Trophoblast cell (in vitro differentiated cells and primary cell): ENCODE measurements around the gene NTSR1.

Experiments
- DNase-seq, 2 donors: peaks; one replicate each; pipeline ENCODE4 v3.0.0-alpha.2; 2016
- H2AFZ ChIP-seq: 2 replicates; pipeline ENCODE4 v1.6.1; 2013; ENCODE audit warnings: low read length, moderate library complexity, mild to moderate bottlenecking; ENCODE audit not compliant: insufficient read depth, poor library complexity
- H2AK5ac ChIP-seq: 2 replicates; pipeline ENCODE4 v1.6.1; 2013; ENCODE audit warnings: mild to moderate bottlenecking, low read length
- H2BK120ac ChIP-seq: 2 replicates; pipeline ENCODE4 v1.6.1; 2013; ENCODE audit warnings: low read length, mild to moderate bottlenecking, moderate library complexity; ENCODE audit not compliant: insufficient read depth, poor library complexity
- H2BK12ac ChIP-seq: 2 replicates; pipeline ENCODE4 v1.6.1; 2013; ENCODE audit warnings: mild to moderate bottlenecking, low read length, moderate library complexity
- H2BK5ac ChIP-seq: 2 replicates; pipeline ENCODE4 v1.6.1; 2013; ENCODE audit warnings: low read length, low read depth, moderate library complexity, mild to moderate bottlenecking; ENCODE audit not compliant: poor library complexity
- H3K14ac ChIP-seq: 2 replicates; pipeline ENCODE4 v1.6.1; 2013; ENCODE audit warnings: mild to moderate bottlenecking, low read length
- H3K18ac ChIP-seq: 2 replicates; pipeline ENCODE4 v1.6.1; 2013; ENCODE audit warnings: mild to moderate bottlenecking, low read length
- H3K23ac ChIP-seq: 2 replicates; pipeline ENCODE4 v1.6.1; 2013; ENCODE audit warnings: low read length
- H3K27ac ChIP-seq: 2 replicates; pipeline ENCODE4 v1.5.1; 2013; ENCODE audit warnings: low read depth, mild to moderate bottlenecking, inconsistent platforms, low read length, moderate library complexity
- H3K27me3 ChIP-seq: 2 replicates; pipeline ENCODE4 v1.6.1; 2013; ENCODE audit warnings: inconsistent platforms, mild to moderate bottlenecking, low read length, moderate library complexity; ENCODE audit not compliant: insufficient read depth
- H3K36me3 ChIP-seq, 2 experiments: 1 replicate in 1 of 2; 2 replicates in 1 of 2; pipeline ENCODE4 v1.6.1; 2013; ENCODE audit warnings: low read length in 2 of 2, mild to moderate bottlenecking in 2 of 2, moderate library complexity in 1 of 2; ENCODE audit not compliant: insufficient read depth in 2 of 2, control insufficient read depth in 1 of 2
- H3K4ac ChIP-seq: 2 replicates; pipeline ENCODE4 v1.6.1; 2013; ENCODE audit warnings: low read depth, mild to moderate bottlenecking, low read length, moderate library complexity
- H3K4me1 ChIP-seq, 2 experiments: 1 replicate in 1 of 2; 2 replicates in 1 of 2; pipeline ENCODE4 v1.6.1; 2013; ENCODE audit warnings: low read length in 2 of 2, mild to moderate bottlenecking in 2 of 2, moderate library complexity in 1 of 2; ENCODE audit not compliant: insufficient read depth in 2 of 2, control insufficient read depth in 1 of 2
- H3K4me2 ChIP-seq: 2 replicates; pipeline ENCODE4 v1.6.1; 2013; ENCODE audit warnings: inconsistent platforms, mild to moderate bottlenecking, low read length, moderate library complexity
- H3K4me3 ChIP-seq: 2 replicates; pipeline ENCODE4 v1.5.1; 2013; ENCODE audit warnings: mild to moderate bottlenecking, low read depth, low read length, inconsistent platforms
- H3K79me1 ChIP-seq: one replicate; pipeline ENCODE4 v1.6.1; 2013; ENCODE audit warnings: low read length
- H3K79me2 ChIP-seq: 2 replicates; pipeline ENCODE4 v1.6.1; 2013; ENCODE audit warnings: low read length, mild to moderate bottlenecking; ENCODE audit not compliant: control insufficient read depth, insufficient read depth, poor library complexity
- H3K9ac ChIP-seq: 2 replicates; pipeline ENCODE4 v1.6.1; 2013; ENCODE audit warnings: mild to moderate bottlenecking, low read length
- H3K9me3 ChIP-seq: 2 replicates; pipeline ENCODE4 v1.6.1; 2013; ENCODE audit warnings: low read depth, mild to moderate bottlenecking, control low read depth, inconsistent platforms, low read length; ENCODE audit not compliant: insufficient read depth
- H4K12ac ChIP-seq: 2 replicates; pipeline ENCODE4 v1.6.1; 2013; ENCODE audit warnings: low read depth, mild to moderate bottlenecking, low read length, moderate library complexity
- H4K8ac ChIP-seq: 2 replicates; pipeline ENCODE4 v1.6.1; 2013; ENCODE audit warnings: low read depth, mild to moderate bottlenecking, low read length, moderate library complexity
- H4K91ac ChIP-seq: one replicate; pipeline ENCODE4 v1.6.1; 2013; ENCODE audit warnings: low read depth, mild to moderate bottlenecking, low read length, moderate library complexity
- WGBS: extraction: QIAGEN DNeasy Blood & Tissue Kit; methylation state at CpG from one replicate; pipeline ENCODE4 v1.1.7; 2013; ENCODE audit warnings: missing lambda C conversion rate; ENCODE audit not compliant: insufficient read length, insufficient coverage; ENCODE audit errors: extremely low coverage; 5-methylcytosine and 5-hydroxymethylcytosine counted together

The NTSR1 gene

GRCh38 chr20:62668441-62669027 is 40.1 kb upstream of the NTSR1 start:
- H3K14ac ChIP-seq: no peak overlapping the region
- no peak overlapping the region for H4K8ac ChIP-seq
- H2BK5ac ChIP-seq: no peak overlapping the region
- H3K79me1 ChIP-seq: no peaks in the 10 kb centered on the region
- no peaks in the 10 kb centered on the region for H3K9me3 ChIP-seq
- no peak overlapping the region for H2AFZ ChIP-seq
- no peaks in the 10 kb centered on the region for H3K79me2 ChIP-seq
- H3K36me3 ChIP-seq: no peaks in the 10 kb centered on the region
- peak; percentile 56 to 79 for DNase-seq
- no peaks in the 10 kb centered on the region for H3K4me1 ChIP-seq
- WGBS: no CpG with 5 or more reads among the region's 13 CpGs
- H3K27me3 ChIP-seq: no peaks in the 10 kb centered on the region
- H3K4me2 ChIP-seq: no peak overlapping the region
- H3K4ac ChIP-seq: no peak overlapping the region
- no peak overlapping the region for H3K4me3 ChIP-seq
- H3K18ac ChIP-seq: no peak overlapping the region
- no peak overlapping the region for H2BK12ac ChIP-seq
- no peak overlapping the region for H4K91ac ChIP-seq
- no peak overlapping the region for H2AK5ac ChIP-seq
- H3K27ac ChIP-seq: no peak overlapping the region
- H4K12ac ChIP-seq: no peak overlapping the region
- H3K9ac ChIP-seq: no peak overlapping the region
- no peak overlapping the region for H3K23ac ChIP-seq
- no peak overlapping the region for H2BK120ac ChIP-seq

DNA sequence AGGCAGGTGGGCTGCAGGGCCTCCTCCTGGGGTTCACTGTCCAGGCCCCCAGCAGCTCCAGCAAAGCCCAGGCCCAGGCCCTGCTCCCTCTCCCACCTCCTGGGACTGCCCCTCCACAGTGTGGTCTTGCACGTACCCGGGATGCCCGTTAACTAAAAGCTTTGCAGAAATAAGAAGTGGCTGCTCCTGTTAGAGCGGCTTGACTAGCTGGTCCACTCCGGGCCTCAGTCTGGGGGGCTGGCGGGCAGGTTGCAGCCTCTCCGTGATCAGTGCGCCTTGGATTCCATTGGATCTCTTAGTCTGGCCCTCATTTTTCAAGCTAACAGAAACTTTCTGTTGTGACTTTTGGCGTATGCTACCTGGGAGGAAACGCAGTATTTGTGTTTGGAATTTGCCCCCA is 39.4 kb upstream of the NTSR1 start:
- H3K18ac ChIP-seq: no peak overlapping the region
- no peak overlapping the region for H4K12ac ChIP-seq
- no peak overlapping the region for H2BK12ac ChIP-seq
- H3K4me2 ChIP-seq: no peak overlapping the region
- no peak overlapping the region for H2BK120ac ChIP-seq
- no peak overlapping the region for H3K27ac ChIP-seq
- H3K79me2 ChIP-seq: no peaks in the 10 kb centered on the region
- no peaks in the 10 kb centered on the region for H3K27me3 ChIP-seq
- no peak overlapping the region for H3K4ac ChIP-seq
- no peak overlapping the region for H2AK5ac ChIP-seq
- H2BK5ac ChIP-seq: no peak overlapping the region
- H3K4me3 ChIP-seq: no peak overlapping the region
- H3K23ac ChIP-seq: no peak overlapping the region
- no peaks in the 10 kb centered on the region for H3K36me3 ChIP-seq
- no peak overlapping the region for H4K8ac ChIP-seq
- no peaks in the 10 kb centered on the region for H3K4me1 ChIP-seq
- WGBS: no CpG with 5 or more reads among the region's 10 CpGs
- H2AFZ ChIP-seq: no peak overlapping the region
- H3K9me3 ChIP-seq: peaks cover 1% of the 10 kb centered on the region
- H3K9ac ChIP-seq: no peak overlapping the region
- no peak for DNase-seq
- no peak overlapping the region for H4K91ac ChIP-seq
- no peaks in the 10 kb centered on the region for H3K79me1 ChIP-seq
- H3K14ac ChIP-seq: no peak overlapping the region

DNA sequence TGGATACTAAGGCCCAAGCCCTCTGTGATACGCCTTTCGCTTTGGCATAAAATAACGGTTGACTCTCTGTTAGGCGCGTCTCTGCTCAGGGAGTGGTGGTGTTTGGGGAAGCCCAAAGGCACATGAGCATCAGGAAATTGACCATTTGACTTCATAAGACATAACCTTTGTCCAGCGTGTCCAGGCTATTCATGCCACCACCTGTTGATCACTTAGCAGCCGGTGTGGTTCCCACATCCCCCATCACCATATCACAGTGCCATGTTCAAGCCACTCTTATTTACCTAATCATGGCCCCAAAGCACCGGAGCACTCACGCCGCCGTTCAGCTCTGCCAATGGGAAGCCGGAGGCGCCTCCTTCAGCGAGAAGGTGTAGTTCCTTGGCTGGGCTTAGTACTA is 38.5 kb upstream of the NTSR1 start:
- no peak overlapping the region for H3K23ac ChIP-seq
- H3K9me3 ChIP-seq: peaks cover 1% of the 10 kb centered on the region
- no peak overlapping the region for H3K9ac ChIP-seq
- no peak overlapping the region for H3K4me2 ChIP-seq
- H3K14ac ChIP-seq: no peak overlapping the region
- no peak overlapping the region for H2BK5ac ChIP-seq
- H3K79me2 ChIP-seq: no peaks in the 10 kb centered on the region
- no peak overlapping the region for H3K27ac ChIP-seq
- H3K36me3 ChIP-seq: no peaks in the 10 kb centered on the region
- no peak overlapping the region for H2BK12ac ChIP-seq
- H3K79me1 ChIP-seq: no peaks in the 10 kb centered on the region
- DNase-seq: no peak
- H3K4me3 ChIP-seq: no peak overlapping the region
- H4K8ac ChIP-seq: no peak overlapping the region
- WGBS: no CpG with 5 or more reads among the region's 14 CpGs
- H2AK5ac ChIP-seq: no peak overlapping the region
- H2BK120ac ChIP-seq: no peak overlapping the region
- no peak overlapping the region for H3K18ac ChIP-seq
- no peak overlapping the region for H3K4ac ChIP-seq
- H2AFZ ChIP-seq: no peak overlapping the region
- no peak overlapping the region for H4K12ac ChIP-seq
- H4K91ac ChIP-seq: no peak overlapping the region
- H3K4me1 ChIP-seq: no peaks in the 10 kb centered on the region
- no peaks in the 10 kb centered on the region for H3K27me3 ChIP-seq

- Histone ChIP-seq H3K4ac (no peak overlapping the region), H3K27me3 (no peaks in the 10 kb centered on the region), H4K91ac (no peak overlapping the region), H2BK5ac (no peak overlapping the region), H3K4me1 (no peaks in the 10 kb centered on the region), H3K9me3 (peaks cover 1% of the 10 kb centered on the region), H2AFZ (no peak overlapping the region), H4K8ac (no peak overlapping the region), H3K4me2 (no peak overlapping the region), H3K27ac (no peak overlapping the region), H4K12ac (no peak overlapping the region), H3K79me2 (no peaks in the 10 kb centered on the region), H2AK5ac (no peak overlapping the region), H2BK120ac (no peak overlapping the region), H3K4me3 (no peak overlapping the region), H3K14ac (no peak overlapping the region), H3K18ac (no peak overlapping the region), H3K79me1 (no peaks in the 10 kb centered on the region), H2BK12ac (no peak overlapping the region), H3K9ac (no peak overlapping the region), H3K23ac (no peak overlapping the region), H3K36me3 (no peaks in the 10 kb centered on the region)
- no peak for DNase-seq
- no CpG with 5 or more reads among the region's 17 CpGs for WGBS
Observed at GRCh38 chr20:62670998-62671397, 37.6 kb upstream of the NTSR1 start.
